T-cell (primary cell): ENCODE data around the gene CTR9. TPM values are rescaled to one million over a fixed set of nuclear protein-coding genes. Genes with fewer than 3 reads are reported as not detected.
"Not testable (repeated sequence)": the region's sequence is repeated elsewhere in the genome, so short reads cannot be mapped to it uniquely, and the experiment has no call there.

ENCODE experiments used
- ATAC-seq, 4 experiments: fragments of 200-7000 bp in 3 of 4; fragments of 150-1000 bp in 1 of 4; cut with Tn5 transposase; replicated peaks in 1 of 4; 1 replicate in 3 of 4; 2 replicates in 1 of 4; pipeline ENCODE4 v1.10.0; 2021; ENCODE audit warnings: moderate library complexity in 3 of 4, mild to moderate bottlenecking in 2 of 4, moderate number of reproducible peaks in 1 of 4
- CTCF ChIA-PET, 2 donors: fragments of 300-600 bp; sonication (Branson Sonifier 250); formaldehyde crosslinking; loops; one replicate each; lab custom pipeline; 2022; ENCODE audit warnings: antibody characterized with exemption in 2 of 2; lab: Charles Lee
- POLR2A ChIA-PET, 2 donors: fragments of 300-600 bp; sonication (Branson Sonifier 250); formaldehyde crosslinking; loops; one replicate each; lab custom pipeline; 2022; ENCODE audit warnings: antibody characterized with exemption in 2 of 2; lab: Charles Lee
- DNase-seq, 35 experiments: peaks; one replicate each; pipeline versions ENCODE4 v3.0.0 to v3.0.0-alpha.2; 2013 to 2023
- H3K27ac ChIP-seq: one replicate; pipeline ENCODE4 v1.5.1; 2013; ENCODE audit warnings: low read length
- H3K27me3 ChIP-seq, 2 experiments: replicated peaks in 1 of 2; 1 replicate in 1 of 2; 2 replicates in 1 of 2; pipeline versions ENCODE4 v1.6.1 to v1.7.0; 2013; ENCODE audit warnings: low read length in 1 of 2, mixed read lengths in 1 of 2; ENCODE audit not compliant: control insufficient read depth in 2 of 2, insufficient read depth in 2 of 2; ENCODE audit errors: extremely low read depth in 1 of 2
- H3K36me3 ChIP-seq, 2 donors: 1 replicate in 1 of 2; 2 replicates in 1 of 2; pipeline versions ENCODE4 v1.6.1 to v1.7.0; 2013; ENCODE audit warnings: low read length in 1 of 2; ENCODE audit not compliant: control insufficient read depth in 2 of 2, insufficient read depth in 1 of 2; ENCODE audit errors: extremely low read depth in 1 of 2
- H3K4me1 ChIP-seq, 2 experiments: 1 replicate in 1 of 2; 2 replicates in 1 of 2; pipeline versions ENCODE4 v1.6.1 to v1.7.0; 2013; ENCODE audit warnings: low read length in 2 of 2, mixed read lengths in 1 of 2; ENCODE audit not compliant: insufficient read depth in 2 of 2, control insufficient read depth in 1 of 2; ENCODE audit errors: extremely low read depth in 1 of 2
- H3K4me3 ChIP-seq, 2 donors: 1 replicate in 1 of 2; 2 replicates in 1 of 2; pipeline versions ENCODE4 v1.5.1 to v1.7.0; 2013; ENCODE audit warnings: mild to moderate bottlenecking in 2 of 2, low read length in 1 of 2, moderate library complexity in 1 of 2; ENCODE audit not compliant: control insufficient read depth in 1 of 2; ENCODE audit errors: extremely low read depth in 1 of 2
- H3K9me3 ChIP-seq: 2 replicates; pipeline ENCODE4 v1.7.0; 2013
- H3K27ac Mint-ChIP-seq, 2 donors: one replicate each; pipeline ENCODE4 v1.8.0; 2020 to 2021; ENCODE audit warnings: mild to moderate bottlenecking in 2 of 2, mixed read lengths in 2 of 2
- H3K27me3 Mint-ChIP-seq, 2 donors: one replicate each; pipeline ENCODE4 v1.8.0; 2021 to 2022; ENCODE audit warnings: mixed read lengths in 2 of 2
- H3K36me3 Mint-ChIP-seq: one replicate; pipeline ENCODE4 v1.8.0; 2021; ENCODE audit warnings: mixed read lengths
- H3K4me1 Mint-ChIP-seq, 3 donors: one replicate each; pipeline ENCODE4 v1.8.0; 2020 to 2022; ENCODE audit warnings: mixed read lengths in 3 of 3, mild to moderate bottlenecking in 1 of 3
- H3K4me3 Mint-ChIP-seq, 3 donors: one replicate each; pipeline ENCODE4 v1.8.0; 2020 to 2022; ENCODE audit warnings: mild to moderate bottlenecking in 3 of 3, mixed read lengths in 3 of 3, moderate library complexity in 3 of 3
- H3K9me3 Mint-ChIP-seq, 3 donors: one replicate each; pipeline ENCODE4 v1.8.0; 2020 to 2022; ENCODE audit warnings: mixed read lengths in 3 of 3
- WGBS: methylation state at CpG from one replicate; pipeline ENCODE4 v1.1.5; 2013; ENCODE audit warnings: missing lambda C conversion rate; ENCODE audit not compliant: insufficient coverage; 5-methylcytosine and 5-hydroxymethylcytosine counted together
- total RNA-seq, 35 experiments: library from RNA in 6 of 35; stranded (reverse) in 6 of 35; fragments of 120-200 nt in 1 of 35; gene quantifications; one replicate each; pipeline versions ENCODE4 v1.2.1 to v1.2.4 and lab custom pipeline; 2013 to 2026

Gene CTR9
- total RNA-seq, 5 donors from 2014 or later (not counting 1 experiment from before 2014, with no cell fraction given), result 26.4 to 45.6 (median 42.2) TPM

DNA sequence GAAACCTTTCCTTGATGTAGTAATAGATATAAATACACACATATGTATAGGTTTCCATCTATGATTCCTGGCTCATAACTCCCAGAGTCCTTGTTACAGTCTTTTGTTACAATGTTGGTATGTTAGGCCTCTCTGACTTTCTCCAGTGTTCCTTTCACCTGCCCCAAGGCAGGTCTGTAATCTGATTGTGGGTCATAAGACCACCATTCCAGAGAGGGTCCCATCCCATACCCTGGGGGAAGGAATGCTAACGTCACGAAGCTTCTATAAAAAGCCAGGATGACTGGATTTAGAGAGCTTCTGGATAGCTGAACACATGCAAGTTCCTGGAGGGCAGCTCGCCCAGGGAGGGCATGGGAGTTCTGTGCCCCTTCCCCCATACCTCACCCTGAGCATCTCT, 71.4 kb downstream of the CTR9 start:
- H3K36me3 ChIP-seq, H3K27ac Mint-ChIP-seq, CTCF ChIA-PET, H3K9me3 Mint-ChIP-seq, H3K4me1 ChIP-seq, ATAC-seq, H3K27me3 ChIP-seq, H3K4me3 ChIP-seq, H3K9me3 ChIP-seq, H3K27ac ChIP-seq, H3K4me3 Mint-ChIP-seq, DNase-seq, H3K27me3 Mint-ChIP-seq: not testable (repeated sequence)
- POLR2A ChIA-PET, result interaction anchor here in 1 of 2 donors (0.5 to 0.6 kb wide), 2 partner anchors 13 kb away, joined by 3 to 4 read pairs; no protein-coding TSS in a partner anchor
- WGBS, result no CpG with 5 or more reads among the region's 3 CpGs
- Mint-ChIP-seq H3K4me1 (peaks cover 8 to 23% (median 10%) of the 10 kb centered on the region in 3 donors), H3K36me3 (peaks cover 12% of the 10 kb centered on the region)

- Mint-ChIP-seq H3K27ac (peak overlapping the region; percentile 17 to 71), H3K36me3 (peaks cover 13% of the 10 kb centered on the region), H3K4me3 (peak overlapping the region in 1 of 3 donors; percentile 37), H3K9me3 (no peaks in the 10 kb centered on the region), H3K4me1 (peaks cover 8 to 23% (median 10%) of the 10 kb centered on the region in 3 donors), H3K27me3 (no peaks in the 10 kb centered on the region)
- POLR2A ChIA-PET, result interaction anchor here in 1 of 2 donors (0.5 kb wide), 1 partner anchor 13 kb away, joined by 3 read pairs; no protein-coding TSS in a partner anchor
- WGBS, result 68% methylated on average over 2 of the region's 2 CpGs
- H3K27me3 ChIP-seq, result no peaks in the 10 kb centered on the region
- CTCF ChIA-PET, result no interaction called here
- no peak overlapping the region for H3K27ac ChIP-seq
- H3K4me3 ChIP-seq, result no peak overlapping the region
- no peaks in the 10 kb centered on the region for H3K36me3 ChIP-seq
- no peaks in the 10 kb centered on the region for H3K9me3 ChIP-seq
- no peaks in the 10 kb centered on the region for H3K4me1 ChIP-seq
- DNase-seq, result no peak
- peak in 1 of 4 experiments; percentile 68 for ATAC-seq
Measured at GRCh38 chr11:10823152-10823579, 72.1 kb downstream of the CTR9 start.

DNA sequence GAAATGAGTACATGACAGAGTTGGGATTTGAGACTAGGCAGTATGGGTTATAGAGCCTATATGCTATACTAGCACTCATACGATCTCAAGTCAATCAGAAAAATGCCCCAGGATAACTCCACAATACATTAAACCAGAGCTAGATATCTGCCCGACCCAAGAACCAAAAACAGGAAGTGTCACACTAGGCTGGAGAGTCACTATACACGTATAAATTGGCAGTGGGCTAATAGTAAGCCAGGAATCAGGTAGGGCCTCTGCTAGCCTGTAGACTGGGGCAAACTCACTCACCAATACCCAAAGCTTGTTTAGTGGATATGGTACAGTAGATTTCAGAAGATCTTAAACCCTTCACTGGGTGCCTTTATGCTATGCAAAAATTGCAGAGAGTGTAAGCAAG, 73.8 kb downstream of the CTR9 start:
- no peaks in the 10 kb centered on the region for H3K4me1 ChIP-seq
- Mint-ChIP-seq H3K4me1 (peaks cover 8 to 23% (median 10%) of the 10 kb centered on the region in 3 donors), H3K4me3 (no peak overlapping the region), H3K9me3 (no peaks in the 10 kb centered on the region), H3K27ac (peak overlapping the region in 1 of 2 donors; percentile 30), H3K27me3 (no peaks in the 10 kb centered on the region), H3K36me3 (peaks cover 14% of the 10 kb centered on the region)
- DNase-seq, result peak in 1 of 35 experiments; percentile 3
- H3K27ac ChIP-seq, result no peak overlapping the region
- WGBS, result no CpG with 5 or more reads among the region's 3 CpGs
- CTCF ChIA-PET, result no interaction called here
- no peaks in the 10 kb centered on the region for H3K36me3 ChIP-seq
- POLR2A ChIA-PET, result interaction anchor here (0.5 kb wide), 2 partner anchors 23 to 50 kb away, joined by 3 to 4 read pairs; no protein-coding TSS in a partner anchor
- H3K27me3 ChIP-seq, result no peaks in the 10 kb centered on the region
- H3K9me3 ChIP-seq, result no peaks in the 10 kb centered on the region
- peak; percentile 43 to 56 (median 54) for ATAC-seq
- H3K4me3 ChIP-seq, result no peak overlapping the region

DNA sequence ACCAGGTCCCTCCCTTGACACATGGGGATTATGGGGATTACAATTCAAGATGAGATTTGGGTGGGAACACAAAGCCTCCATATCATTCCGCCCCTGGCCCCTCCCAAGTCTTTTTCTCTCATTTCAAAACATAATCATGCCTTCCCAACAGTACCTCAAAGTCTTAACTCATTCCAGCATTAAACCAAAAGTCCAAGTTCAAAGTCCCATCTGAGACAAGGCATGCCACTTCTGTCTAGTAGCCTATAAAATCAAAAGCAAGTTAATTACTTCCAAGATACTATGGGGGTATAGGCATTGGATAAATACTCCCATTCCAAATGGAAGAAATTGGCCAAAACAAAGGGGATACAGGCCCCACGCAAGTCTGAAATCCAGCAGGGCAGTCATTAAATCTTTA, 77.4 kb downstream of the CTR9 start:
- Histone ChIP-seq H3K27me3 (no peaks in the 10 kb centered on the region), H3K4me1 (no peaks in the 10 kb centered on the region), H3K36me3 (no peaks in the 10 kb centered on the region), H3K4me3 (no peak overlapping the region), H3K27ac (no peak overlapping the region), H3K9me3 (no peaks in the 10 kb centered on the region)
- no peak overlapping the region for H3K27ac Mint-ChIP-seq
- H3K36me3 Mint-ChIP-seq, result peaks cover 6% of the 10 kb centered on the region
- DNase-seq, result no peak
- WGBS, result 82% methylated on average over 2 of the region's 2 CpGs
- no peak for ATAC-seq
- POLR2A ChIA-PET, result no interaction called here
- no peaks in the 10 kb centered on the region for H3K27me3 Mint-ChIP-seq
- CTCF ChIA-PET, result no interaction called here
- no peaks in the 10 kb centered on the region for H3K9me3 Mint-ChIP-seq
- H3K4me3 Mint-ChIP-seq, result no peak overlapping the region
- H3K4me1 Mint-ChIP-seq, result peaks cover 5 to 14% (median 9%) of the 10 kb centered on the region in 3 donors

GRCh38 chr11:10829139-10829538, 78.1 kb downstream of the CTR9 start:
- Histone ChIP-seq H3K9me3 (no peaks in the 10 kb centered on the region), H3K27ac (no peak overlapping the region), H3K36me3 (no peaks in the 10 kb centered on the region), H3K4me1 (no peaks in the 10 kb centered on the region), H3K27me3 (no peaks in the 10 kb centered on the region), H3K4me3 (no peak overlapping the region)
- peaks cover 6% of the 10 kb centered on the region for H3K36me3 Mint-ChIP-seq
- no peak overlapping the region for H3K27ac Mint-ChIP-seq
- no peak for DNase-seq
- H3K9me3 Mint-ChIP-seq, result no peaks in the 10 kb centered on the region
- H3K4me3 Mint-ChIP-seq, result no peak overlapping the region
- peaks cover 5 to 9% (median 7%) of the 10 kb centered on the region in 3 donors for H3K4me1 Mint-ChIP-seq
- no peaks in the 10 kb centered on the region for H3K27me3 Mint-ChIP-seq
- WGBS, result 100% methylated on average over 3 of the region's 4 CpGs
- ChIA-PET POLR2A (no interaction called here), CTCF (no interaction called here)
- no peak for ATAC-seq

Other genes with a start within 250 kb of the CTR9 start
- 10 to 100 TPM; 15.1 to 17.3 (median 15.3) TPM for gene RNF141, start 210.1 kb upstream of the CTR9 start, total RNA-seq
- gene LYVE1, start 182.6 kb upstream of the CTR9 start, total RNA-seq, result under 1 TPM in 3 of 5 donors, not detected in 2; 0.33 to 0.61 (median 0.38) TPM
- under 1 TPM in 2 of 5 donors, not detected in 3; 0.06 to 0.20 TPM for gene IRAG1, start 57.5 kb upstream of the CTR9 start, total RNA-seq
- gene EIF4G2, start 57.7 kb downstream of the CTR9 start, total RNA-seq, result 1,000 to 10,000 TPM in 1 of 5 donors, 100 to 1,000 TPM in 4; 575 to 1,022 (median 643) TPM
- gene ZBED5, start 106.8 kb downstream of the CTR9 start, total RNA-seq, result 100 to 1,000 TPM in 3 of 5 donors, 10 to 100 TPM in 2; 70.1 to 112 (median 106) TPM